Mesendoderm (in vitro differentiated cells): ENCODE measurements around the gene PDIA3.

Source experiments
- DNase-seq: peaks from one replicate; pipeline ENCODE4 v3.0.0; 2013
- H2AK5ac ChIP-seq: 2 replicates; pipeline ENCODE4 v1.6.1; 2013; ENCODE audit warnings: low read length, inconsistent platforms
- H2BK120ac ChIP-seq: 2 replicates; pipeline ENCODE4 v1.6.1; 2013; ENCODE audit warnings: low read depth, mild to moderate bottlenecking, low read length, moderate library complexity, mixed read lengths
- H2BK15ac ChIP-seq: replicated peaks from 2 replicates; pipeline ENCODE4 v1.6.1; 2013; ENCODE audit warnings: low read depth, mild to moderate bottlenecking, moderate library complexity
- H2BK5ac ChIP-seq: 2 replicates; pipeline ENCODE4 v1.6.1; 2013; ENCODE audit warnings: low read length, inconsistent platforms
- H3K18ac ChIP-seq: 2 replicates; pipeline ENCODE4 v1.6.1; 2013; ENCODE audit warnings: mild to moderate bottlenecking, low read length, mixed read lengths
- H3K23ac ChIP-seq: one replicate; pipeline ENCODE4 v1.6.1; 2013; ENCODE audit warnings: low read length
- H3K27ac ChIP-seq: 2 replicates; pipeline ENCODE4 v1.5.1; 2013; ENCODE audit warnings: low read depth, mild to moderate bottlenecking, inconsistent platforms, low read length, moderate library complexity
- H3K27me3 ChIP-seq: 2 replicates; pipeline ENCODE4 v1.6.1; 2013; ENCODE audit warnings: low read length, control low read depth, mild to moderate bottlenecking, inconsistent platforms; ENCODE audit not compliant: insufficient read depth, poor library complexity
- H3K36me3 ChIP-seq: 2 replicates; pipeline ENCODE4 v1.6.1; 2013; ENCODE audit warnings: low read length, inconsistent platforms; ENCODE audit not compliant: control insufficient read depth, insufficient read depth
- H3K4ac ChIP-seq: one replicate; pipeline ENCODE4 v1.6.1; 2013; ENCODE audit warnings: low read depth, mild to moderate bottlenecking, low read length, moderate library complexity
- H3K4me1 ChIP-seq: 2 replicates; pipeline ENCODE4 v1.6.1; 2013; ENCODE audit warnings: low read depth, low read length, inconsistent platforms; ENCODE audit not compliant: control insufficient read depth
- H3K4me2 ChIP-seq: 2 replicates; pipeline ENCODE4 v1.6.1; 2013; ENCODE audit warnings: low read length
- H3K4me3 ChIP-seq: 2 replicates; pipeline ENCODE4 v1.5.1; 2013; ENCODE audit warnings: mild to moderate bottlenecking, low read length
- H3K56ac ChIP-seq: one replicate; pipeline ENCODE4 v1.6.1; 2013; ENCODE audit warnings: low read length
- H3K79me1 ChIP-seq: 2 replicates; pipeline ENCODE4 v1.6.1; 2013; ENCODE audit warnings: low read length, inconsistent platforms
- H3K79me2 ChIP-seq: 2 replicates; pipeline ENCODE4 v1.6.1; 2013; ENCODE audit warnings: mild to moderate bottlenecking, low read length; ENCODE audit not compliant: control insufficient read depth, insufficient read depth
- H3K9ac ChIP-seq: 2 replicates; pipeline ENCODE4 v1.6.1; 2013; ENCODE audit warnings: low read length, inconsistent platforms
- H4K5ac ChIP-seq: one replicate; pipeline ENCODE4 v1.6.1; 2013; ENCODE audit warnings: low read length
- H4K8ac ChIP-seq: one replicate; pipeline ENCODE4 v1.6.1; 2013; ENCODE audit warnings: low read depth, mild to moderate bottlenecking, control low read depth, low read length, moderate library complexity
- WGBS: extraction: QIAGEN DNeasy Blood & Tissue Kit; methylation state at CpG from one replicate; pipeline ENCODE4 v1.1.7; 2013; ENCODE audit warnings: low lambda C conversion rate, missing lambda C conversion rate; ENCODE audit not compliant: insufficient coverage; ENCODE audit errors: extremely low coverage; 5-methylcytosine and 5-hydroxymethylcytosine counted together

PDIA3 gene

GRCh38 chr15:43793647-43794046 is 47.4 kb downstream of the PDIA3 start:
- H3K4me2 ChIP-seq = peak overlapping the region; percentile 92
- H3K4me3 ChIP-seq = no peak overlapping the region
- H3K79me2 ChIP-seq = peaks cover 16% of the 10 kb centered on the region
- H2AK5ac ChIP-seq = no peak overlapping the region
- peaks cover 23% of the 10 kb centered on the region for H3K4me1 ChIP-seq
- H3K27me3 ChIP-seq = no peaks in the 10 kb centered on the region
- WGBS = no CpG with 5 or more reads among the region's 10 CpGs
- H4K5ac ChIP-seq = no peak overlapping the region
- H3K4ac ChIP-seq = no peak overlapping the region
- H3K79me1 ChIP-seq = peaks cover 20% of the 10 kb centered on the region
- H3K9ac ChIP-seq = peak overlapping the region; percentile 99
- no peak overlapping the region for H3K27ac ChIP-seq
- no peak overlapping the region for H2BK120ac ChIP-seq
- H3K18ac ChIP-seq = no peak overlapping the region
- DNase-seq = no peak
- no peak overlapping the region for H2BK5ac ChIP-seq
- H3K36me3 ChIP-seq = peaks cover 2% of the 10 kb centered on the region
- H2BK15ac ChIP-seq = no peak overlapping the region
- H4K8ac ChIP-seq = no peak overlapping the region
- no peak overlapping the region for H3K23ac ChIP-seq
- H3K56ac ChIP-seq = peak overlapping the region; percentile 98

DNA sequence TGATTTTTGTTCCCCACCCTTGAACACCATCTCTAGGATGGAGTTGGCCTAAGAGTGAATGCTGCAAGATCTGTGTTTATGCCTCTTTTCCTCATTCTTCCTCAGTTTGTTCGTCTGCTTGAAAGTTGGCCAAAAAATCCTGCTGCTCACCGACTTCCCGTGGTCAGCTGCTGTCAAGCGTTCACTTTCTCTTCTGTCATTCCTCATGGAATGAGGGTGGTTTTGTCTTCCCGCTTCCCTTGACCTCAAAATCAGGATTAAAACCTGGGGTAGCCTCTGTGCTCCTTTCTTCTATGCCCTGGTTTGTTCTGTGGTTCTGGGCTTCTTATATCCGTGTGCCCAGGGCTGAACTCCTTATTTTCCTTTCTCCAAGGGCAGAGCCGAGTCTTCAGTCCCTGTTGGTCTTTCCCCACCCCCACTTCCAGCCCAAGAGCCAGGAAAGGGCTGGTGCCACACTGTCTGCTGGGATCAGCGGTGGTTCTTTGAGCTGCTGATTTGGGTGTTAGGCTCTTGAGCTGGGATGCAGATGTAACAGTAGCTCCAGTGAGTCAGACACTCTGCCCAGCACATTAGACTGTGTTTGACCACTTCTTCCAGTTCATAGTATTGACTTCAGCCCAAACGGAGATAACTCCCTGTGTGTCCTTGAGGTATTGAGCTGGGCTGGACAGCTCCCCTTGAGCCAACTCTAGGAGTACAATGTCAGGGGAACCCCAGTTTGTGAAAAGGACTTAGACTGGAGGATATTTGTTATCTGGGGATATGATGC is 48.2 kb downstream of the PDIA3 start:
- Histone ChIP-seq H3K56ac (no peak overlapping the region), H3K4me1 (peaks cover 23% of the 10 kb centered on the region), H3K27me3 (no peaks in the 10 kb centered on the region), H3K27ac (no peak overlapping the region), H3K79me2 (peaks cover 16% of the 10 kb centered on the region), H2BK5ac (no peak overlapping the region), H4K5ac (no peak overlapping the region), H3K18ac (no peak overlapping the region), H3K9ac (no peak overlapping the region), H2BK15ac (no peak overlapping the region), H3K23ac (no peak overlapping the region), H4K8ac (no peak overlapping the region), H3K4me2 (no peak overlapping the region), H3K4me3 (no peak overlapping the region), H3K36me3 (peaks cover 2% of the 10 kb centered on the region), H2BK120ac (no peak overlapping the region), H3K4ac (no peak overlapping the region), H3K79me1 (peaks cover 20% of the 10 kb centered on the region), H2AK5ac (no peak overlapping the region)
- no CpG with 5 or more reads among the region's 9 CpGs for WGBS
- peak; percentile 46 for DNase-seq

GRCh38 chr15:43795197-43795596 is 49.0 kb downstream of the PDIA3 start:
- Histone ChIP-seq H4K8ac (no peak overlapping the region), H3K27me3 (no peaks in the 10 kb centered on the region), H3K4me2 (no peak overlapping the region), H3K27ac (no peak overlapping the region), H3K56ac (no peak overlapping the region), H2AK5ac (no peak overlapping the region), H3K4me1 (peaks cover 26% of the 10 kb centered on the region), H3K79me2 (peaks cover 16% of the 10 kb centered on the region), H2BK5ac (no peak overlapping the region), H3K79me1 (peaks cover 20% of the 10 kb centered on the region), H3K36me3 (peaks cover 2% of the 10 kb centered on the region), H4K5ac (no peak overlapping the region), H2BK15ac (no peak overlapping the region), H3K9ac (no peak overlapping the region), H3K4ac (no peak overlapping the region), H3K23ac (no peak overlapping the region), H3K18ac (no peak overlapping the region), H2BK120ac (no peak overlapping the region), H3K4me3 (no peak overlapping the region)
- DNase-seq = no peak
- WGBS = no CpG with 5 or more reads among the region's 2 CpGs

GRCh38 chr15:43795997-43796396 is 49.8 kb downstream of the PDIA3 start:
- no peak overlapping the region for H3K56ac ChIP-seq
- no peak overlapping the region for H3K18ac ChIP-seq
- no peak overlapping the region for H3K23ac ChIP-seq
- H3K27me3 ChIP-seq = no peaks in the 10 kb centered on the region
- no peak overlapping the region for H4K5ac ChIP-seq
- H3K27ac ChIP-seq = no peak overlapping the region
- H3K36me3 ChIP-seq = peaks cover 2% of the 10 kb centered on the region
- peak; percentile 63 for DNase-seq
- H2BK120ac ChIP-seq = no peak overlapping the region
- H3K4ac ChIP-seq = no peak overlapping the region
- H3K79me1 ChIP-seq = peaks cover 22% of the 10 kb centered on the region
- H2AK5ac ChIP-seq = no peak overlapping the region
- H3K9ac ChIP-seq = no peak overlapping the region
- peaks cover 21% of the 10 kb centered on the region for H3K79me2 ChIP-seq
- H4K8ac ChIP-seq = no peak overlapping the region
- no peak overlapping the region for H2BK15ac ChIP-seq
- H2BK5ac ChIP-seq = no peak overlapping the region
- peaks cover 27% of the 10 kb centered on the region for H3K4me1 ChIP-seq
- no peak overlapping the region for H3K4me3 ChIP-seq
- no peak overlapping the region for H3K4me2 ChIP-seq

GRCh38 chr15:43796566-43796965 is 50.3 kb downstream of the PDIA3 start:
- H3K4me1 ChIP-seq = peaks cover 27% of the 10 kb centered on the region
- H3K79me1 ChIP-seq = peaks cover 24% of the 10 kb centered on the region
- H3K9ac ChIP-seq = no peak overlapping the region
- WGBS = no CpG with 5 or more reads among the region's 3 CpGs
- H2BK5ac ChIP-seq = no peak overlapping the region
- no peak overlapping the region for H3K27ac ChIP-seq
- H2AK5ac ChIP-seq = no peak overlapping the region
- peaks cover 26% of the 10 kb centered on the region for H3K79me2 ChIP-seq
- H4K8ac ChIP-seq = no peak overlapping the region
- H2BK120ac ChIP-seq = no peak overlapping the region
- no peak overlapping the region for H3K4me2 ChIP-seq
- peaks cover 2% of the 10 kb centered on the region for H3K36me3 ChIP-seq
- H4K5ac ChIP-seq = no peak overlapping the region
- H3K27me3 ChIP-seq = no peaks in the 10 kb centered on the region
- no peak overlapping the region for H3K4ac ChIP-seq
- DNase-seq = no peak
- no peak overlapping the region for H3K56ac ChIP-seq
- no peak overlapping the region for H3K23ac ChIP-seq
- H3K4me3 ChIP-seq = no peak overlapping the region
- no peak overlapping the region for H3K18ac ChIP-seq
- no peak overlapping the region for H2BK15ac ChIP-seq
